ENCODE data around the gene IGLL5.

GRCh38 chr22:22855617-22856308, 31.9 kb upstream of the IGLL5 start:
- no peak for TF ChIP-seq PKNOX1 (IDR thresholded peaks at IDR 0.05)
- TF ChIP-seq SP1 (IDR thresholded peaks at IDR 0.05), result no peak
- TF ChIP-seq SUZ12 (IDR thresholded peaks at IDR 0.05), result no peak
- TF ChIP-seq FOXM1 (IDR thresholded peaks at IDR 0.05; ENCODE audit: borderline replicate concordance), result no peak
- no peak for TF ChIP-seq ZNF384 (IDR thresholded peaks at IDR 0.05)
- TF ChIP-seq NFRKB (IDR thresholded peaks at IDR 0.05), result no peak
- no peak for TF ChIP-seq BHLHE40 (IDR thresholded peaks at IDR 0.05; ENCODE audit: borderline replicate concordance)
- TF ChIP-seq FOXK2 (IDR thresholded peaks at IDR 0.05), result no peak
- no peak for TF ChIP-seq ELF4 (IDR thresholded peaks at IDR 0.05)
- TF ChIP-seq HDGF (IDR thresholded peaks at IDR 0.05; ENCODE audit: borderline replicate concordance), result no peak
- TF ChIP-seq TARDBP (IDR thresholded peaks at IDR 0.05), result no peak

Data from HEK293T (cell line).